H1 (cell line): ENCODE results near the gene MAPKAP1.

Source experiments
- CHD2 ChIP-seq: IDR thresholded peaks from 2 replicates; pipeline ENCODE4 v1.6.1; 2012; ENCODE audit warnings: low read length, improper control_type of control experiment
- E2F6 ChIP-seq: IDR thresholded peaks from 2 replicates; pipeline ENCODE4 v1.6.1; 2012; ENCODE audit warnings: inconsistent platforms
- EGR1 ChIP-seq: IDR thresholded peaks from 2 replicates; pipeline ENCODE4 v1.6.1; 2011; ENCODE audit warnings: low read depth, low read length, borderline replicate concordance
- EP300 ChIP-seq, 2 experiments: IDR thresholded peaks; 1 replicate in 1 of 2; 2 replicates in 1 of 2; pipeline ENCODE4 v1.6.1; 2011 to 2012; ENCODE audit warnings: low read depth in 2 of 2, low read length in 2 of 2, mild to moderate bottlenecking in 2 of 2, borderline replicate concordance in 1 of 2, inconsistent platforms in 1 of 2, moderate library complexity in 1 of 2
- EZH2 ChIP-seq: fragments of 200-600 bp; sonication (generic); IDR thresholded peaks from 2 replicates; pipeline ENCODE4 v1.7.1; 2012; ENCODE audit warnings: low read depth, mild to moderate bottlenecking, moderate library complexity, low read length, inconsistent platforms; ENCODE audit not compliant: severe bottlenecking
- NANOG ChIP-seq: IDR thresholded peaks from 2 replicates; pipeline ENCODE4 v1.6.1; 2011; ENCODE audit warnings: low read length, low read depth, mild to moderate bottlenecking, inconsistent platforms; ENCODE audit not compliant: insufficient read depth, poor library complexity, severe bottlenecking
- NRF1 ChIP-seq: IDR thresholded peaks from 2 replicates; pipeline ENCODE4 v1.6.1; 2011; ENCODE audit warnings: mild to moderate bottlenecking, low read depth, low read length, improper control_type of control experiment
- POLR2A ChIP-seq, 2 experiments: IDR thresholded peaks; 1 replicate in 1 of 2; 2 replicates in 1 of 2; pipeline ENCODE4 v1.6.1; 2011; ENCODE audit warnings: low read depth in 2 of 2, low read length in 2 of 2, mild to moderate bottlenecking in 2 of 2; ENCODE audit errors: control extremely low read depth in 1 of 2
- POLR2AphosphoS5 ChIP-seq: IDR thresholded peaks from 2 replicates; pipeline ENCODE4 v1.6.1; 2011; ENCODE audit warnings: low read depth, low read length
- SIN3A ChIP-seq, 2 experiments: IDR thresholded peaks in 1 of 2; conservative IDR thresholded peaks in 1 of 2; 2 replicates each; pipeline ENCODE4 v1.6.1; 2011 to 2012; ENCODE audit warnings: low read length in 2 of 2, improper control_type of control experiment in 1 of 2, low read depth in 1 of 2, mild to moderate bottlenecking in 1 of 2
- TEAD4 ChIP-seq: IDR thresholded peaks from 2 replicates; pipeline ENCODE4 v1.6.1; 2012; ENCODE audit warnings: low read depth, low read length, inconsistent platforms, mixed read lengths

- TF ChIP-seq POLR2A (IDR thresholded peaks at IDR 0.05; ENCODE audit: control extremely low read depth in 1 of 2, low read depth in 2 of 2, low read length in 2 of 2) (no peak), NANOG (no peak), TEAD4 (no peak), NRF1 (no peak), POLR2AphosphoS5 (no peak), EGR1 (no peak), SIN3A (conservative IDR thresholded peaks at IDR 0.05 in 1 of 2, IDR thresholded peaks at IDR 0.05 in 1 of 2; ENCODE audit: low read depth in 1 of 2, low read length in 2 of 2) (no peak), CHD2 (no peak), EZH2 (no peak), E2F6 (no peak), EP300 (IDR thresholded peaks at IDR 0.05; ENCODE audit: borderline replicate concordance in 1 of 2, low read depth in 2 of 2, low read length in 2 of 2) (no peak)
Observed at GRCh38 chr9:125509476-125509875, 197.5 kb downstream of the MAPKAP1 start.
